Measurements from ENCODE around the gene RGS11.
"Not testable (repeated sequence)": the region's sequence is repeated elsewhere in the genome, so short reads cannot be mapped to it uniquely, and the experiment has no call there.

Gene RGS11

GRCh38 chr16:230949-231348 lies 44.8 kb downstream of the RGS11 start:
- no peak for DNase-seq (ENCODE audit: low read depth, low spot score)

- not testable (repeated sequence) for DNase-seq (ENCODE audit: low read depth, low spot score)
These were observed 45.4 kb downstream of the RGS11 start for GRCh38 chr16:230351-230750.

- DNase-seq (ENCODE audit: low read depth, low spot score): no peak
These were observed 45.9 kb downstream of the RGS11 start for GRCh38 chr16:229731-230281.

- peak; percentile 65 for DNase-seq (ENCODE audit: low read depth, low spot score)
These were observed 46.7 kb downstream of the RGS11 start, which contains the start of gene LUC7L for GRCh38 chr16:228852-229730. TSS of gene LUC7L (minus strand) at chr16:229449. CDS start at chr16:229339, 110 bp downstream.

- no peak for DNase-seq (ENCODE audit: low read depth, low spot score)
These were observed 47.4 kb downstream of the RGS11 start for GRCh38 chr16:228151-228851.

- DNase-seq (ENCODE audit: low read depth, low spot score): no peak
These were observed 55.7 kb downstream of the RGS11 start for GRCh38 chr16:220021-220420.
